Measurements from ENCODE around the gene IRF9. TPM values are rescaled to one million over a fixed set of nuclear protein-coding genes. Genes with fewer than 3 reads are reported as not detected.
A peak's percentile ranks its signal among the peaks of the same experiment; 100 is the strongest.

IRF9 gene
- total RNA-seq, 3 donors from 2014 or later, result 44.6 to 76.0 (median 54.7) TPM

- Histone ChIP-seq H3K4me1 (peaks cover under 1 to 7% of the 10 kb centered on the region in 2 donors), H3K36me3 (no peaks in the 10 kb centered on the region), H3K27me3 (no peaks in the 10 kb centered on the region), H3K4me3 (no peak overlapping the region), H3K9me3 (no peaks in the 10 kb centered on the region), H3K27ac (no peak overlapping the region)
- intact Hi-C loops (cut with DNase I; ENCODE audit: low total_unique reads), result no loop called here
- TF ChIP-seq POLR2AphosphoS5 (IDR thresholded peaks at IDR 0.05) (no peak), CTCF (IDR thresholded peaks at IDR 0.05) (no peak), POLR2A (IDR thresholded peaks at IDR 0.05) (no peak)
- no peak for DNase-seq (ENCODE audit: low spot score in 2 of 2)
These were observed 31.9 kb downstream of the IRF9 start for GRCh38 chr14:24192933-24193332.

GRCh38 chr14:24194186-24194872 is 33.3 kb downstream of the IRF9 start:
- peak overlapping the region; percentile 99 for H3K27ac ChIP-seq
- intact Hi-C loops (cut with DNase I; ENCODE audit: low total_unique reads), result no loop called here
- peak overlapping the region; percentile 70 to 90 (median 72) for H3K4me3 ChIP-seq
- no peak for DNase-seq (ENCODE audit: low spot score in 2 of 2)
- no peaks in the 10 kb centered on the region for H3K27me3 ChIP-seq
- TF ChIP-seq CTCF (IDR thresholded peaks at IDR 0.05), result no peak
- TF ChIP-seq POLR2A (IDR thresholded peaks at IDR 0.05), result no peak
- peaks cover 0 to 7% of the 10 kb centered on the region in 2 donors for H3K4me1 ChIP-seq
- no peaks in the 10 kb centered on the region for H3K36me3 ChIP-seq
- no peaks in the 10 kb centered on the region for H3K9me3 ChIP-seq

- no peak for DNase-seq (ENCODE audit: low spot score in 2 of 2)
- intact Hi-C loops (cut with DNase I; ENCODE audit: low total_unique reads), result no loop called here
- Histone ChIP-seq H3K27me3 (no peaks in the 10 kb centered on the region), H3K4me3 (peak overlapping the region; percentile 70 to 90 (median 72)), H3K4me1 (peaks cover 0 to 7% of the 10 kb centered on the region in 2 donors), H3K27ac (peak overlapping the region; percentile 99), H3K36me3 (no peaks in the 10 kb centered on the region), H3K9me3 (no peaks in the 10 kb centered on the region)
- TF ChIP-seq POLR2AphosphoS5 (IDR thresholded peaks at IDR 0.05), result no peak
- TF ChIP-seq CTCF (IDR thresholded peaks at IDR 0.05), result no peak
- TF ChIP-seq POLR2A (IDR thresholded peaks at IDR 0.05), result no peak
These were observed 33.8 kb downstream of the IRF9 start for GRCh38 chr14:24194873-24195185.

- TF ChIP-seq POLR2AphosphoS5 (IDR thresholded peaks at IDR 0.05), result peak; percentile 73 to 96 (median 84)
- TF ChIP-seq POLR2A (IDR thresholded peaks at IDR 0.05), result peak; percentile 15
- no peak for TF ChIP-seq CTCF (IDR thresholded peaks at IDR 0.05)
- Histone ChIP-seq H3K9me3 (no peaks in the 10 kb centered on the region), H3K4me1 (peaks cover 0 to 7% of the 10 kb centered on the region in 2 donors), H3K27me3 (no peaks in the 10 kb centered on the region), H3K4me3 (peak within 1 kb of the TSS; percentile 70 to 90 (median 72)), H3K27ac (peak within 1 kb of the TSS; percentile 99), H3K36me3 (no peaks in the 10 kb centered on the region)
- peak; percentile 72 to 86 for DNase-seq (ENCODE audit: low spot score in 2 of 2)
- intact Hi-C loops (cut with DNase I; ENCODE audit: low total_unique reads), result no loop called here
These were observed 34.4 kb downstream of the IRF9 start, which contains the start of gene TM9SF1 for GRCh38 chr14:24195186-24196070. TSS of gene TM9SF1 (minus strand) at chr14:24195441. CDS start at chr14:24195019, 422 bp downstream.

All from breast epithelium (tissue), 4 donors.